Measurements from ENCODE around the gene CSPG4. TPM values are rescaled to one million over a fixed set of nuclear protein-coding genes. Genes with fewer than 3 reads are reported as not detected.
A peak's percentile ranks its signal among the peaks of the same experiment; 100 is the strongest.

Gene CSPG4
- total RNA-seq, 1 donor from 2014 or later, result 7.3 TPM

DNA sequence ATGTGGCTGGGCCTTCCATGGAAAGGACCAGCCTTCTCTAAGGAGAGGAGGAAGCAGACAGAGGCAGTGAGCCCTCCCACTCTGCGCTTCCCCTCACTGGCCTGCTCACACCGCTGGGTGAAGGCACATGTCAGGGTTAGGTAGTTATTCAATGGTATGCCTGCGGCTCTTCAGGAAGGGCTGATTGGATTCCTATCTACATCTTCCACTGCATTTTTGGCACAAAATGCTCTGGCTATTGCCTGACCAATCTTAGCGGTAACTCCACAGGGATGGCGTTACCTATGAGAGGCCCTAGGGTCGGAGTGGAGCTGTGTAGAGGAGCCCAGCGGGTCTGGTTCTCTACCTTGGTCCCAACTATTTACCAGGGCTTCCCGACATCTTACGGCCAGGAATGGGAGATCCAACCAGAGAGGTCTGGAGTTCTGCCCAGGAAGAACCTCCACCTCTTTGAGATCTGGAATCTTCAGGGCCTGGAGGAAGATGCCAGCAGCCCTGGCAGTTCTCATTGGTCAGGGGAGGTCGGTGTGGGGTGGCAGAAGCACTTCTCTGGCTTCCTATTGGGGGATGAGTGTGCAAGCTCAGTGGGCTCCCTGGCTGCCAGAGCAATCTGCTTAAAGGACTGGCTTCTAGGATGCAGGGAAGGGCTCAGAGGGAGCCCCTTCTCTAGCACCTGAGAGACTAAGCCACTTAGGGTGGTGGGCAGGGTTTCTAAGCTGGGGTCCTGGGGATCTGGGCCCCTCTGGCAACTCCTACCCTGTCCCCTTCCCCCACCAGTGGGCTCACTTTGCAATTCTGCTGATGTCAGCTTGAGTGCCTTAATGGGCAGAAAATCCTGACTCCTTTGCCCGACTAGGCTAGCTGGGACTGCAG lies 40.7 kb downstream of the CSPG4 start:
- no peaks in the 10 kb centered on the region for H3K9me3 Mint-ChIP-seq
- no peak for DNase-seq (ENCODE audit: extremely low spot score, unreplicated experiment)
- no peaks in the 10 kb centered on the region for H3K36me3 Mint-ChIP-seq
- H3K4me1 Mint-ChIP-seq (ENCODE audit: unreplicated experiment), result peaks cover 5% of the 10 kb centered on the region
- peak overlapping the region; percentile 71 for H3K27ac Mint-ChIP-seq
- H3K27me3 Mint-ChIP-seq, result no peaks in the 10 kb centered on the region
- TF ChIP-seq, protein P1, sequence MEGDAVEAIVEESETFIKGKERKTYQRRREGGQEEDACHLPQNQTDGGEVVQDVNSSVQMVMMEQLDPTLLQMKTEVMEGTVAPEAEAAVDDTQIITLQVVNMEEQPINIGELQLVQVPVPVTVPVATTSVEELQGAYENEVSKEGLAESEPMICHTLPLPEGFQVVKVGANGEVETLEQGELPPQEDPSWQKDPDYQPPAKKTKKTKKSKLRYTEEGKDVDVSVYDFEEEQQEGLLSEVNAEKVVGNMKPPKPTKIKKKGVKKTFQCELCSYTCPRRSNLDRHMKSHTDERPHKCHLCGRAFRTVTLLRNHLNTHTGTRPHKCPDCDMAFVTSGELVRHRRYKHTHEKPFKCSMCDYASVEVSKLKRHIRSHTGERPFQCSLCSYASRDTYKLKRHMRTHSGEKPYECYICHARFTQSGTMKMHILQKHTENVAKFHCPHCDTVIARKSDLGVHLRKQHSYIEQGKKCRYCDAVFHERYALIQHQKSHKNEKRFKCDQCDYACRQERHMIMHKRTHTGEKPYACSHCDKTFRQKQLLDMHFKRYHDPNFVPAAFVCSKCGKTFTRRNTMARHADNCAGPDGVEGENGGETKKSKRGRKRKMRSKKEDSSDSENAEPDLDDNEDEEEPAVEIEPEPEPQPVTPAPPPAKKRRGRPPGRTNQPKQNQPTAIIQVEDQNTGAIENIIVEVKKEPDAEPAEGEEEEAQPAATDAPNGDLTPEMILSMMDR (conservative IDR thresholded peaks at IDR 0.05), result no peak
- H3K4me3 Mint-ChIP-seq, result peak overlapping the region; percentile 56

DNA sequence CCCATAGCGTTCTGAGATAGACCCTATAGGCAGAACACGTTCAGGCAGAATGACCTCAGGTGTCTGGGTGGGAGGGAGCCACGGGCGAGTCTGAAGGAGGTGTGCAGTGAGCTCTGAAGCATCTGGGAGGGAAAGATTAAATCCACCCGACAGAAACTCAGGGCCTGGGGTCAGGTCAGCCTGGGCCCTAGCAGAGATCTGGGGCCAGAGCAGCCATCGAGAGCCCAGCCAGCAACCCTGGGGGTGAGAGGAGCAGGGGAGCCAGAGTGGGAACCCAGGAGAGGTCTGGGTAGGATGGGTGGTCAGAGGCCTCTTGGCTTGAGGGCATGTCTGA lies 42.8 kb downstream of the CSPG4 start:
- Mint-ChIP-seq H3K27me3 (no peaks in the 10 kb centered on the region), H3K9me3 (no peaks in the 10 kb centered on the region)

DNA sequence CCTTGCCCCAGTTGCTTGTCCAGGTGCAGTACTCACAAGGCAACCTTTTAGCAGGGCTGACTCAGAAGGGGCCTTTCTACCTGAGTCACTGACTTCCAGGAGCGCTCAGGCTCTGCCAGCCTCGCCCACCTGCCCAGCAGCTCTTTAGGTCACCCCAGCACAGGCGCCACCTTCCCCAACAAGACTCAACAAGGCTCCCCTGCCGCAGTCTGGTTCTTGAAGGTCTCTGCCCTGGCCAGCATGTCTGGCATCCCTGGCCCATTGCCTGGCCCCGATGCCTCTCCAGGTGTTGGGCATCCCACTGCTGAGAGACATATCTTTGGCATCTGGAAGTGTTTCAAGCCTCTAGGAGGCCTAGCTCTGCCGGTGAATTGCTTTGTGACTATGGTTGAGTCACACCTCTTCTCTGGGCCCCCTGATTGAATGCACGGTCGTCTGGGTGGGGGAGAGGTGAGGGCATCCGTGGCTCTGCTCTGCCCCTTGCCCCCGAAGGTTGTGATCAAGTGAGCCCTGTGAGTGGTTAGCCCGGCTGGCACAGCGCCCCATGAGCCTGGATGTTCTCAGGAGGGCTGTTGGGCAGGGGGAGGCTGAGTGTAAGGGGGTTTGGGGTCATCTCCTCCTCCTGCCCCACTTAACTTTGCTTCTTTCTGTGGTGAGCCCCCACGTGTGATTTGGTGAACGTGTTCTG lies 43.3 kb downstream of the CSPG4 start:
- H3K9me3 Mint-ChIP-seq, result no peaks in the 10 kb centered on the region
- H3K36me3 Mint-ChIP-seq, result no peaks in the 10 kb centered on the region
- no peaks in the 10 kb centered on the region for H3K27me3 Mint-ChIP-seq
- DNase-seq (ENCODE audit: extremely low spot score, unreplicated experiment), result no peak
- peaks cover 16% of the 10 kb centered on the region for H3K4me1 Mint-ChIP-seq (ENCODE audit: unreplicated experiment)
- H3K27ac Mint-ChIP-seq, result no peak overlapping the region
- H3K4me3 Mint-ChIP-seq, result no peak overlapping the region
- TF ChIP-seq, protein P1 (conservative IDR thresholded peaks at IDR 0.05), result no peak

More for the DNA sequence above, 42.8 kb downstream of the CSPG4 start:
- TF ChIP-seq, protein P1 (conservative IDR thresholded peaks at IDR 0.05), result no peak
- Mint-ChIP-seq H3K27ac (no peak overlapping the region), H3K4me1 (ENCODE audit: unreplicated experiment) (peaks cover 16% of the 10 kb centered on the region), H3K4me3 (no peak overlapping the region), H3K36me3 (no peaks in the 10 kb centered on the region)
- no peak for DNase-seq (ENCODE audit: extremely low spot score, unreplicated experiment)

DNA sequence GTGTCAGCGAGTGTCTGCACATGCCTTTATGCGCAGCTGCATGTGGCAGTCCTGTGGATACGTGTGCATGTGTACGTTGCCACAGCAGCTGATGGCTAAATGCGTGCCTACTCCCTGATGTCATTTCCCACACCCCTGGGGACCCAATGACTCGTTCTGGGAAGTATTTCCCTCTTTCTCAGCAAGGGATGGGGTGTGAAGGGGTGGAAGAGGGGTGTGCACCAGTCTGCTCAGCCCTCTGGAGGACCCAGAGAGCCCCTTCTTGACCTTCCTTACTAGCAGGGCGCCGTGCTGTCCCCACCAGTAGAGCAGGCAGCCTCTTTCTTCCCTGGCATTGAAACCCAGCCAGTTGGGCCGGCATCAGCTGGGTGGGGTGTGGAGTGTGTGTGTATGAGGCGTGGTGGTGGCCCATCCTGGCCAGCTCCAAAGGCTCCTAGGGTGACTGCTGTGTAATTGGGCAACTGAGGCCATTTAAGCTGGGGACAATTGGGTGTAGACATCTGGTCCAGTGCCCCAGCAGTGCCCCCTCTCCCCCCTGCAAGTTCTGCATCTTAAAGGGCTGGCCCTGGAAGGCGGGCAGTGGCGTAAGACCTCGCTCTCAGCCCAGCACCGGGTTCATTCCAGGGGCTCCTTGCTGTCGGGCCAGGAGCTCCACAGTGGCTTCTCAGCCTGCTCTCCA lies 45.7 kb downstream of the CSPG4 start:
- H3K36me3 Mint-ChIP-seq, result no peaks in the 10 kb centered on the region
- H3K4me1 Mint-ChIP-seq (ENCODE audit: unreplicated experiment), result peaks cover 11% of the 10 kb centered on the region
- H3K27me3 Mint-ChIP-seq, result no peaks in the 10 kb centered on the region
- TF ChIP-seq, protein P1 (conservative IDR thresholded peaks at IDR 0.05), result no peak
- no peak overlapping the region for H3K4me3 Mint-ChIP-seq
- H3K27ac Mint-ChIP-seq, result peak overlapping the region; percentile 82
- no peak for DNase-seq (ENCODE audit: extremely low spot score, unreplicated experiment)
- H3K9me3 Mint-ChIP-seq, result no peaks in the 10 kb centered on the region

DNA sequence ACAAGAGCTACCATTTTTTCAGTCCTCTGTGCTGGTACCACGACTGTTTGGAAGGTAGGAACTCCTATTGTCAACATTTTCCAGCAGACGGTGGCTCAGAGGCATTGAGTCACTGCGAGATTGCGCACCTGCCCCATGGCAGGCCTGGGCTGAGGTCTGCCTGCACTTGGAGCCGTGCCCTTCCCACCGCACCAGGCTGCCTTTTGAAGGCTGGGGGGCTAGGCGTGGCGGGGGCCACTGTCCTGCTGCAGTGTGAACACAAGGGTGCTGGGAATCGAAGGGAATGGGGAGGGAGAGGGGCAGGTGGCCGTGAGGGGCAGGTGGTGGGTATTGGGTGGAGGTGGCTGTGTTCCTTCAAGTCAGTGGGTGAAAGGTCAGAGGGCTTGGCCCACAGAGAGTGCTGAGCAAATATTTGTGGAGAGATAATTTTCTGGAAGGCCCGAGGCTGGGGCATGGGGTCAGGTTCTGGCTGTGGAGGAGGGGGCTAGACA lies 48.7 kb downstream of the CSPG4 start:
- Mint-ChIP-seq H3K27ac (peak overlapping the region; percentile 61), H3K9me3 (no peaks in the 10 kb centered on the region)
- DNase-seq (ENCODE audit: extremely low spot score, unreplicated experiment), result no peak

More for the DNA sequence above, 48.7 kb downstream of the CSPG4 start:
- TF ChIP-seq, protein P1 (conservative IDR thresholded peaks at IDR 0.05), result no peak
- H3K36me3 Mint-ChIP-seq, result peaks cover 4% of the 10 kb centered on the region
- H3K4me3 Mint-ChIP-seq, result peak overlapping the region; percentile 20
- no peaks in the 10 kb centered on the region for H3K27me3 Mint-ChIP-seq
- H3K4me1 Mint-ChIP-seq (ENCODE audit: unreplicated experiment), result peaks cover 11% of the 10 kb centered on the region
